MM.1S (cell line): Measurements from ENCODE around the gene STMN3.

Experiments used
- CTCF ChIP-seq: fragments of 300-600 bp; sonication (generic); IDR thresholded peaks from 2 replicates; pipeline ENCODE4 v1.5.1; 2016; ENCODE audit warnings: antibody characterized with exemption, low read length, mixed read lengths
- EZH2 ChIP-seq: fragments of 300-600 bp; sonication (generic); optimal IDR thresholded peaks from 2 replicates; pipeline ENCODE3; 2017; ENCODE audit warnings: low read depth, mild to moderate bottlenecking, antibody characterized with exemption, low read length, mixed read lengths
- EZH2phosphoT487 ChIP-seq: fragments of 300-600 bp; sonication (generic); IDR thresholded peaks from 2 replicates; pipeline ENCODE4 v1.6.1; 2018; ENCODE audit warnings: antibody characterized with exemption, low read length

GRCh38 chr20:63655249-63655648 lies 2.0 kb upstream of the STMN3 start:
- no peak for TF ChIP-seq CTCF
- TF ChIP-seq EZH2phosphoT487: no peak
- TF ChIP-seq EZH2: no peak
